ENCODE results near the gene MAPRE2.

The MAPRE2 gene

DNA sequence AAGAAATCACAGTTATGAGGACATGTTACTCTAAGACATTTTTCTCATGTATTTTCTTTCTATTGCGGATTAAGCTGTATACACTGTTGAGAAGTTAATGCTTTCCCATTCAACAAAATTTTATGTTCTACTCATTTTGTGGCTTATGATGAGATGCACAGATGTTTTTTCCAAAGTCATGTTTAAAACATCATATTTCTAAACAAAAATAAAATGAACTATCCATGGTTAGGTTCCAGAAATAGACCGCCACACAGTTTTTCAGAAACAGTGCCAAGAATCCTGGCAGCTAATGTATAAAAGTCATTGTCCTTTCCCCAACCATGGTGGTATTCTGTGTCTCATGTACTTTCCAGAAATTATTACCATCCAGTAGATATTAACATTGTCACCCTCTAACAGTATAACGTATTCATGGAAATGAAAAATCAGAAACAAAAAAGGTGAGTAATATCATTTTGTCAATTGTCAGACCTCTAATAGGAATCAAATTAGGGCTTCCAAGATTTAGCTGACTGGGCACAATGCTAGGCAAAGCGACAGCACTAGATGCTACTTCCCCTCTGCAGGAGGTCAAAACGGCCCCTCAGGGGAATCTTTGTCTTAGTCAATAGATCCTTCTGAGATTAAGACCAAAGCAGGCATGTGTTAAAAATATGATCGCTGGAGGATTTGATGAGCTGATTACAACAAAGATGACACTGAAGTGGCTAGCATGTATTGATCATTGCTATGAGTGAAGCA lies 145.2 kb downstream of the MAPRE2 start:
- no peak for DNase-seq

DNA sequence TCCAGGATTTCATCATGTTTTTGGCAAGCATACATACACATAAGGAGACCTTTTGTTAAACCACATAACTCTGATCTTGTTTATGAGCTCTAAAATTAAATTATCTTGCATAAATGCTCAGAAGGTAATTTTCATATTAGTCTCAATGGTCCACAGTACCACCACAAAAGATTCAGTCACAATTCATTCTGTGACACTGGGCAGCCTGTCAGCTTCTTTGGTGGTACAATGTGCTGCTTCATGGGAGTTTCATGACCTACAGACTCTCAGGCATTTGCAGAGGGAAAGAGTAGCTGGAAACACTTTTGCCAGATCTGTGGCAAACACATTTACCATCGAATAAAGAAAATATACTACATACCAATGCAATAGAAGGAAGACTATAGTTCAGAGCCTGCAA lies 148.3 kb downstream of the MAPRE2 start:
- DNase-seq, result no peak

DNA sequence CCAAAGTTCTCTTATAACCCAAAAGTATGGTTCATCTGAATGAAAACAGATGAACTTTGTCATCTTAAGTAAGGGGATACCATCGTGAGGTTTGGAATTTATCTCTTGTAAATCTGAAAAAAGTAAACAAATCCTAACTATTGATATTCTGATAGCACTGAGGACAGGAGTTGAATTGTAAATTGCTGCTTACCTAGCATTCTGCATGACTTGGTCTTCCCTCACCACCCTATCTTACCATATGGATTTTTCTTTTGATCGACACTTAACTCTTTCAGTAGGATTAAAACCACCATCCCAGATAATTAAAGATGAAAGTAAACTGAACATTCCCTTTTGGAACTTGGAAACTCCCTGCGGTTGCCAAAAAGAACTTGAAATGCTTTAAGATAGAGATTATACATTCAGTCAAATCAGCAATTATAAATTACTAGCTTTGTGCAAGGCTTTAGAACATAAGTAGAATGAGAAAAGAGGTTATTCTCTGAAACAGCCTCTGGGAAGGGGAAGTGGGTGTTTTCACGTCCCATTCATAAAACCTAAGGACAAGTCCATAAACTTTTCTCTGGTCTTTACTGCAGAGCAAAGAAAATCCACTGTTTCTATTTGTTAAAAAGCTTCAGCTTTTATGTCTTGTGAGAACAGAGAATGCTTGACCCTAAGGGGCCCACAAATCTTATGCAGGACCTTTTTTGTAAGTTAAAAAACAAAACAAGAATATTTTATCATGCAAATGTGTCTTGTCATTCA lies 149.9 kb downstream of the MAPRE2 start:
- DNase-seq, result no peak

DNA sequence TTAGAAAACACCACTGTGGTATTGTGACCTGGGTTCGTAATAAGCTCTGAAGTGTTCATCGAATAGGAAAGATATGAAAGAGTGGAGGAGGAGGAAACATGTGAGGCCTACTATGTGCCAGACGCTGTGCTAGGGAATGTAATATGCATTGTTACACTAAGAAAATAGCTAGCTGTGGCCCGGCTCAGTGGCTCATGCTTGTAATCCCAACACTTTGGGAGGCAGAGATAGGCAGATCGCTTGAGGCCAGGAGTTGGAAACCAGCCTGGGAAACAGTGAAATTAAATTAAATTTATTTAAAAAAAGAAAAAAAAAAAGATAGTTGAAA lies 150.4 kb downstream of the MAPRE2 start:
- no peak for DNase-seq

DNA sequence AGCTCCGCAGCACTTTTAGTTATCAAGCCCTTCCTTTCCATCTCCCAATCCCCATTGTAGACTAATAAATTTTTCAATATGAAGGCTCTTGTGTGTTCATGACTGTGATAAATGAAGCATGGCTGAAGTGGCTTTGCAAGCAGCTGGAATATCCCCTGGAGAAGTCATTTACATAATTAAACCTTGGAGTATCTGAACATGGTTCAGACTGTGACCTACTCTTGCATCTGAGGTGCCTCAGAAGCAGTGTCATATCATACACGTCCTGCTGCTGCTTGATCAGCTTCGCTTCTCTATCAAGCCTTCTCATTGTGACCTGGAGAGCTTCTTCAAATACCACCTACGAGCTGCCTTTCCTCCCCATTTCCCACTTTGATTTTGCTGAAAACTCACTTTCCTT lies 151.2 kb downstream of the MAPRE2 start:
- no peak for DNase-seq

Data from T1000 (cell line).